Sigmoid colon (tissue), 3 donors: ENCODE data around the gene JAG1.

Experiments
- POLR2A ChIP-seq, 2 donors: fragments of 450-650 bp; IDR thresholded peaks; one replicate each; pipeline ENCODE4 v1.6.1; 2016; ENCODE audit warnings: antibody characterized with exemption in 2 of 2, mild to moderate bottlenecking in 2 of 2, moderate library complexity in 2 of 2
- TF ChIP-seq, protein P1 (sequence below), 4 experiments: fragments of 450-650 bp in 3 of 4; fragments of 200-600 bp in 1 of 4; IDR thresholded peaks; one replicate each; pipeline ENCODE4 v1.5.1; 2016 to 2019; ENCODE audit warnings: antibody characterized with exemption in 4 of 4, mild to moderate bottlenecking in 3 of 4, moderate library complexity in 2 of 4

DNA sequence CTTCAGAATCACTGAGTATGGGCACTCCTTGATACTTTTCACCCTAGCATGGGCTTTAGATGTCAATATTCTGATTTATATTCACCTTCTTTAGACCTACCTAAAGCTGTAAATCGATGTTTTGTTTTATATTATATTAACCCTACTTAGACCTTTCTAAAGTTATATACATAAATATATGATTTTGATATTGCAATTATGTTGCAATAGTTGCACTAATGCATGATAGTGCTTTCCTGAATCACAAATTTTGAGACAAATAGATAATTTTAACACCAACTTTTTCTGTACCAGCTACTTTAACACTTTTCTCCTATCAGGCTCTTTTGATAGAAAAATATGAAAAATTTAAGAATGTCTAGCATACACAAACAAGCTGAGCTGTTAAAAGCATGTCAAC, 34.0 kb upstream of the JAG1 start:
- TF ChIP-seq POLR2A (IDR thresholded peaks at IDR 0.05): no peak
- TF ChIP-seq, protein P1, sequence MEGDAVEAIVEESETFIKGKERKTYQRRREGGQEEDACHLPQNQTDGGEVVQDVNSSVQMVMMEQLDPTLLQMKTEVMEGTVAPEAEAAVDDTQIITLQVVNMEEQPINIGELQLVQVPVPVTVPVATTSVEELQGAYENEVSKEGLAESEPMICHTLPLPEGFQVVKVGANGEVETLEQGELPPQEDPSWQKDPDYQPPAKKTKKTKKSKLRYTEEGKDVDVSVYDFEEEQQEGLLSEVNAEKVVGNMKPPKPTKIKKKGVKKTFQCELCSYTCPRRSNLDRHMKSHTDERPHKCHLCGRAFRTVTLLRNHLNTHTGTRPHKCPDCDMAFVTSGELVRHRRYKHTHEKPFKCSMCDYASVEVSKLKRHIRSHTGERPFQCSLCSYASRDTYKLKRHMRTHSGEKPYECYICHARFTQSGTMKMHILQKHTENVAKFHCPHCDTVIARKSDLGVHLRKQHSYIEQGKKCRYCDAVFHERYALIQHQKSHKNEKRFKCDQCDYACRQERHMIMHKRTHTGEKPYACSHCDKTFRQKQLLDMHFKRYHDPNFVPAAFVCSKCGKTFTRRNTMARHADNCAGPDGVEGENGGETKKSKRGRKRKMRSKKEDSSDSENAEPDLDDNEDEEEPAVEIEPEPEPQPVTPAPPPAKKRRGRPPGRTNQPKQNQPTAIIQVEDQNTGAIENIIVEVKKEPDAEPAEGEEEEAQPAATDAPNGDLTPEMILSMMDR (IDR thresholded peaks at IDR 0.05): no peak
